Measurements from ENCODE around the gene PRICKLE2. TPM values are rescaled to one million over a fixed set of nuclear protein-coding genes. Genes with fewer than 3 reads are reported as not detected.

PRICKLE2 gene
- total RNA-seq, 2 experiments from 2014 or later, result not detected

GRCh38 chr3:64067506-64068346 lies 157.5 kb downstream of the PRICKLE2 start:
- CTCF ChIA-PET, result no interaction called here
- Mint-ChIP-seq H3K36me3 (ENCODE audit: low read depth) (no peaks in the 10 kb centered on the region), H3K27ac (no peak overlapping the region), H3K4me3 (no peak overlapping the region), H3K4me1 (ENCODE audit: low read depth) (no peaks in the 10 kb centered on the region), H3K9me3 (no peaks in the 10 kb centered on the region), H3K27me3 (peaks cover 38% of the 10 kb centered on the region)
- no peak for TF ChIP-seq CTCF (IDR thresholded peaks at IDR 0.05)
- POLR2A ChIA-PET, result no interaction called here
- DNase-seq, result no peak
- no peak for ATAC-seq
- intact Hi-C loops (cut with micrococcal nuclease), result no loop called here

DNA sequence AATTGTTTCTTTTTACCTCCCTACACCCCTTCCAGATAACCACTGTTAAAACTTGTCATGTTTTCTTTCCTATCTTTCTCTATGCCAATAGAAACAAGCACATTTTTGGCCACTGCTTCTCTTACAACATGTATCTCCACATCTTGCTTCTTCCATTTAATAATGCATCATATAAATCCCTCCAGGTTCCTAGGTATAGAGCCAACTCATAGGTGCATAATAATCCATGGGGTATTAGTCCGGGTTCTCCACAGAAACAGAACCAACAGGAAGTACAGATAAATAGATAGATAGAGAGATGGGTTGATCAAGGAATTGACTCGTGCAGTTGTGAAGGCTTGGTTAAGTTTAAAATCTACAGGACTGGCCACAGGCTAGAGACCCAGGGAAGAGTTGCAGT lies 160.5 kb downstream of the PRICKLE2 start:
- ATAC-seq, result no peak
- no peak overlapping the region for H3K27ac Mint-ChIP-seq
- CTCF ChIA-PET, result no interaction called here
- no peaks in the 10 kb centered on the region for H3K4me1 Mint-ChIP-seq (ENCODE audit: low read depth)
- intact Hi-C loops (cut with micrococcal nuclease), result no loop called here
- no peak for DNase-seq
- POLR2A ChIA-PET, result no interaction called here
- H3K27me3 Mint-ChIP-seq, result peaks cover 24% of the 10 kb centered on the region
- H3K4me3 Mint-ChIP-seq, result no peak overlapping the region
- H3K9me3 Mint-ChIP-seq, result no peaks in the 10 kb centered on the region
- no peaks in the 10 kb centered on the region for H3K36me3 Mint-ChIP-seq (ENCODE audit: low read depth)
- TF ChIP-seq CTCF (IDR thresholded peaks at IDR 0.05), result no peak

- ChIA-PET CTCF (no interaction called here), POLR2A (no interaction called here)
- no peak overlapping the region for H3K27ac Mint-ChIP-seq
- ATAC-seq, result no peak
- intact Hi-C loops (cut with micrococcal nuclease), result no loop called here
- no peaks in the 10 kb centered on the region for H3K9me3 Mint-ChIP-seq
- TF ChIP-seq CTCF (IDR thresholded peaks at IDR 0.05), result no peak
- DNase-seq, result no peak
- no peak overlapping the region for H3K4me3 Mint-ChIP-seq
- H3K27me3 Mint-ChIP-seq, result peaks cover 25% of the 10 kb centered on the region
- no peaks in the 10 kb centered on the region for H3K36me3 Mint-ChIP-seq (ENCODE audit: low read depth)
- no peaks in the 10 kb centered on the region for H3K4me1 Mint-ChIP-seq (ENCODE audit: low read depth)
Measured at GRCh38 chr3:64063983-64064438, 161.3 kb downstream of the PRICKLE2 start.

DNA sequence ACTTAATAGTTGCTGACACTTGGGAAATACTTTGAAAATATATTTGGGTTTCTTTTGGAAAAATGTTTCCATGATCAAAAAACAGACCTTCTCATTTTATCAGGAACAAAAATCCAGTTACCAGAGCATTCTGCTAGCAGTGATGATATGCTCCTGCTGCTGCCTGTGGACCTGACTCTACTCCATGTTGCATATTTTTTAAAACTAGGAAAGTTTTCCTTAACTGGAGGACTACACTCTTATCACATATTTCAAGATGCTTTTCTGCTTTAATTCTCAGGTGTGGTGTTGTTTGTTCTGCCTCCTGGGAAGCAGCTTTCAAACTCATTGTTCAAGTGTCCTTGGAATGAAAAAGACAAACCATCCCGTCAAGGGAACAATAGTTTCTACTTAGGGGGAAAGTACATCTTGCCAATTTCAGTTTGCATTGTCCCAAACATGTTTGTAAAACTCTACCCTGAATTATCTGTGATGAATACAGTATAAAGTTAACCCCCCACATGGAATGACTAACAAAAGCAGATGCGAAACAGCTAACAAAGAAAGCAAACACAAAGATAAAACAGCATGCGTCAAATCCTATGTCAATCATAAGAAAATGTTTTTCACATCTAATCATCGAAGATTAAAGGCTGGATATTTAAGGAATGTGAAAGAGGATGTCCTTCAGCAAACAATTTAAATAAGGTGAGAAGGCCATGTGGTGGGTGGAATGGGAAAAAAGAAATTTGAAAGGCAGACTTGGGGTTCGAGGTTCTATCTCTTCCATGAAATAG lies 161.9 kb downstream of the PRICKLE2 start:
- TF ChIP-seq CTCF (IDR thresholded peaks at IDR 0.05), result no peak
- Mint-ChIP-seq H3K9me3 (no peaks in the 10 kb centered on the region), H3K4me3 (no peak overlapping the region), H3K27ac (no peak overlapping the region), H3K4me1 (ENCODE audit: low read depth) (no peaks in the 10 kb centered on the region), H3K36me3 (ENCODE audit: low read depth) (no peaks in the 10 kb centered on the region), H3K27me3 (peaks cover 27% of the 10 kb centered on the region)
- DNase-seq, result no peak
- intact Hi-C loops (cut with micrococcal nuclease), result no loop called here
- POLR2A ChIA-PET, result no interaction called here
- CTCF ChIA-PET, result no interaction called here
- no peak for ATAC-seq

- Mint-ChIP-seq H3K4me1 (ENCODE audit: low read depth) (no peaks in the 10 kb centered on the region), H3K9me3 (no peaks in the 10 kb centered on the region), H3K36me3 (ENCODE audit: low read depth) (no peaks in the 10 kb centered on the region), H3K4me3 (no peak overlapping the region), H3K27me3 (peaks cover 26% of the 10 kb centered on the region), H3K27ac (no peak overlapping the region)
- ATAC-seq (no peak), DNase-seq (no peak)
- no peak for TF ChIP-seq CTCF (IDR thresholded peaks at IDR 0.05)
- intact Hi-C loops (cut with micrococcal nuclease), result no loop called here
- ChIA-PET CTCF (no interaction called here), POLR2A (no interaction called here)
Measured at GRCh38 chr3:64061628-64062027, 163.6 kb downstream of the PRICKLE2 start.
